ENCODE data around the gene TTC6. TPM values are rescaled to one million over a fixed set of nuclear protein-coding genes. Genes with fewer than 3 reads are reported as not detected.
A peak's percentile ranks its signal among the peaks of the same experiment; 100 is the strongest.

TTC6 gene
- polyA plus RNA-seq = 0.10 TPM in 1 of 2 replicates, not detected in the other
- polyA minus RNA-seq = 0.23 and 0.24 TPM in 2 replicates

DNA sequence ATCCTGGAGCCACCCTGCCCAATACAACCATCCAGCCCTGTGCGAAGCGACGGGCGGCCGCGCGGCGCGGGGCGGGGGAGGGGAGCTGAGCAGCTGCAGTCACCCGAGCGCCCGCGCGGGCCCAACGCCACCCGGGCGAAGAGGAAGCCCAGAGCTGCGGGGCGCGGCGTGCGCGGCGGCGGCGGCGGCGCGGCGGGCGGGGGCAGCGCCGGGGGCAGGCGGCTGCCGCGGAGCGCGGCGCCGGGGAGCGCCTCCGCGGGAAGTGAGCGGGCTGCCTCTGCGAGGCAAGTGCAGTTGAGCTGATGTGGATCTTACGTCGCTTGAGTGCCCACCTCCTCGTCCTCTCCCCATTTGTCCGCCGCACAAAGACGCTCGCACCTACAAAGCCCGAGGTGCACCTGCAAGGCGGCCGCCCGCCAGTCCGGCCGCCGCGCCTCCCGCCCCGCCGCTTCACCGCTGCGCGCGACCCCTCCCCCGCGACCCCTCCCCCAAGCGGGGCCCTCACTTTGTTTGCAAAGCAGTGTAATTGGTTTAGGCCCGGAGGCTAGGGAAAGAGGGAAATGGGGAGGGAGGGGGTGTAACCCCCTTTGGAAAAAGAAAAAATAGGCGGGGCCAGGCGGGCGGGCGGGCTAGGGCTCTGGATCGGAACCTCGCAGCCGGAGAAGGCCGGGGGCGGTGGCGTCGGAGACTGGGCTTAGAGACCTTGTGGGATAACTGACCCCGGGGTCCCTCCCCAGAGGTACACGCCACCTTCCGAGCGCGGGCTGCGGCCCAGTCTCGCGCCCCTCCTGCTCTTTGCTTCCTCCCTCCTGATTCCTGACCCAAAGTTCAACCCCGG lies at the start of gene TTC6, which contains the start of gene FOXA1:
Gene TTC6, plus strand, starts transcription at position 659 of the 838 bp plus-strand sequence. CDS start 26,436 bp downstream, outside the sequence.
Gene FOXA1, minus strand, starts transcription at position 279 of the 838 bp plus-strand sequence. Its CDS starts 277 bp downstream, at position 2.
- H3K4me2 ChIP-seq (ENCODE audit: low read length) = no peak within 1 kb of the TSS
- H3K27ac ChIP-seq (ENCODE audit: low read length) = no peak within 1 kb of the TSS
- H3K79me2 ChIP-seq (replicated peaks; ENCODE audit: insufficient read depth, low read length) = no peaks in the 10 kb centered on the region
- no peaks in the 10 kb centered on the region for H3K9me3 ChIP-seq (ENCODE audit: low read length)
- no peak within 1 kb of the TSS for H3K9ac ChIP-seq (ENCODE audit: low read length)
- no peaks in the 10 kb centered on the region for H3K36me3 ChIP-seq (ENCODE audit: insufficient read depth, low read length)
- no peak within 1 kb of the TSS for H2AFZ ChIP-seq (ENCODE audit: low read depth, low read length)
- no peaks in the 10 kb centered on the region for H3K9me2 ChIP-seq (ENCODE audit: insufficient read depth, low read length)
- H3K27me3 ChIP-seq (ENCODE audit: insufficient read depth, low read depth, low read length) = peaks cover 99% of the 10 kb centered on the region
- no peak for TF ChIP-seq REST (IDR thresholded peaks at IDR 0.05; ENCODE audit: borderline replicate concordance)
- TF ChIP-seq POLR2AphosphoS5 (IDR thresholded peaks at IDR 0.05) = no peak
- no peak for TF ChIP-seq SMC3 (conservative IDR thresholded peaks at IDR 0.05; ENCODE audit: poor library complexity)
- TF ChIP-seq, protein P1, sequence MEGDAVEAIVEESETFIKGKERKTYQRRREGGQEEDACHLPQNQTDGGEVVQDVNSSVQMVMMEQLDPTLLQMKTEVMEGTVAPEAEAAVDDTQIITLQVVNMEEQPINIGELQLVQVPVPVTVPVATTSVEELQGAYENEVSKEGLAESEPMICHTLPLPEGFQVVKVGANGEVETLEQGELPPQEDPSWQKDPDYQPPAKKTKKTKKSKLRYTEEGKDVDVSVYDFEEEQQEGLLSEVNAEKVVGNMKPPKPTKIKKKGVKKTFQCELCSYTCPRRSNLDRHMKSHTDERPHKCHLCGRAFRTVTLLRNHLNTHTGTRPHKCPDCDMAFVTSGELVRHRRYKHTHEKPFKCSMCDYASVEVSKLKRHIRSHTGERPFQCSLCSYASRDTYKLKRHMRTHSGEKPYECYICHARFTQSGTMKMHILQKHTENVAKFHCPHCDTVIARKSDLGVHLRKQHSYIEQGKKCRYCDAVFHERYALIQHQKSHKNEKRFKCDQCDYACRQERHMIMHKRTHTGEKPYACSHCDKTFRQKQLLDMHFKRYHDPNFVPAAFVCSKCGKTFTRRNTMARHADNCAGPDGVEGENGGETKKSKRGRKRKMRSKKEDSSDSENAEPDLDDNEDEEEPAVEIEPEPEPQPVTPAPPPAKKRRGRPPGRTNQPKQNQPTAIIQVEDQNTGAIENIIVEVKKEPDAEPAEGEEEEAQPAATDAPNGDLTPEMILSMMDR (IDR thresholded peaks at IDR 0.05; ENCODE audit: poor library complexity, severe bottlenecking) = no peak
- TF ChIP-seq TAF1 (IDR thresholded peaks at IDR 0.05; ENCODE audit: low read depth) = no peak
- peak; percentile 35 for TF ChIP-seq EZH2 (IDR thresholded peaks at IDR 0.05; ENCODE audit: borderline replicate concordance, insufficient read depth, low read length, poor library complexity, severe bottlenecking)
- TF ChIP-seq MXI1 (conservative IDR thresholded peaks at IDR 0.05; ENCODE audit: poor library complexity, severe bottlenecking) = no peak
- TF ChIP-seq RAD21 (conservative IDR thresholded peaks at IDR 0.05) = no peak
- peak within 1 kb of the TSS; percentile 40 for H3K4me3 ChIP-seq (ENCODE audit: low read length)
- H4K20me1 ChIP-seq (ENCODE audit: insufficient read depth) = no peaks in the 10 kb centered on the region
- no peaks in the 10 kb centered on the region for H3F3A ChIP-seq (ENCODE audit: insufficient read depth, low read length, poor library complexity, severe bottlenecking)

GRCh38 chr14:37546621-37547447 lies 48.6 kb upstream of the TTC6 start:
- no peak for TF ChIP-seq SMC3 (conservative IDR thresholded peaks at IDR 0.05; ENCODE audit: poor library complexity)
- no peak for TF ChIP-seq POLR2AphosphoS5 (IDR thresholded peaks at IDR 0.05)
- TF ChIP-seq EZH2 (IDR thresholded peaks at IDR 0.05; ENCODE audit: borderline replicate concordance, insufficient read depth, low read length, poor library complexity, severe bottlenecking) = no peak
- TF ChIP-seq, protein P1 (IDR thresholded peaks at IDR 0.05; ENCODE audit: poor library complexity, severe bottlenecking) = no peak
- TF ChIP-seq MXI1 (conservative IDR thresholded peaks at IDR 0.05; ENCODE audit: poor library complexity, severe bottlenecking) = no peak
- no peak for TF ChIP-seq REST (IDR thresholded peaks at IDR 0.05; ENCODE audit: borderline replicate concordance)
- TF ChIP-seq TAF1 (IDR thresholded peaks at IDR 0.05; ENCODE audit: low read depth) = no peak
- TF ChIP-seq RAD21 (conservative IDR thresholded peaks at IDR 0.05) = no peak
- TF ChIP-seq EP300 (conservative IDR thresholded peaks at IDR 0.05; ENCODE audit: poor library complexity, severe bottlenecking) = no peak
- no peaks in the 10 kb centered on the region for H3K9me2 ChIP-seq (ENCODE audit: insufficient read depth, low read length)
- H3K4me3 ChIP-seq (ENCODE audit: low read length) = no peak overlapping the region
- H4K20me1 ChIP-seq (ENCODE audit: insufficient read depth) = no peaks in the 10 kb centered on the region
- H3K27ac ChIP-seq (ENCODE audit: low read length) = no peak overlapping the region
- no peak overlapping the region for H3K4me2 ChIP-seq (ENCODE audit: low read length)
- H3K27me3 ChIP-seq (ENCODE audit: insufficient read depth, low read depth, low read length) = no peaks in the 10 kb centered on the region
- H3K9me3 ChIP-seq (ENCODE audit: low read length) = no peaks in the 10 kb centered on the region
- no peaks in the 10 kb centered on the region for H3K36me3 ChIP-seq (ENCODE audit: insufficient read depth, low read length)
- H3K9ac ChIP-seq (ENCODE audit: low read length) = no peak overlapping the region
- H2AFZ ChIP-seq (ENCODE audit: low read depth, low read length) = no peak overlapping the region
- H3F3A ChIP-seq (ENCODE audit: insufficient read depth, low read length, poor library complexity, severe bottlenecking) = no peaks in the 10 kb centered on the region
- H3K79me2 ChIP-seq (replicated peaks; ENCODE audit: insufficient read depth, low read length) = no peaks in the 10 kb centered on the region

All from neural cell (in vitro differentiated cells).